WTC11 (cell line): ENCODE measurements around the gene PHF10. TPM values are rescaled to one million over a fixed set of nuclear protein-coding genes. Genes with fewer than 3 reads are reported as not detected.

Experiments used
- ATAC-seq: fragments of 200-7000 bp; cut with Tn5 transposase; 2 replicates; pipeline ENCODE4 v1.10.0; 2021; ENCODE audit warnings: mild to moderate bottlenecking, moderate library complexity
- CTCF ChIA-PET: fragments of 300-600 bp; sonication (Branson Sonifier 250); formaldehyde crosslinking; loops from one replicate; lab custom pipeline; 2021; ENCODE audit warnings: antibody characterized with exemption; lab: Charles Lee
- POLR2A ChIA-PET: fragments of 350-600 bp; sonication (Branson Sonifier 250); formaldehyde crosslinking; loops from one replicate; lab custom pipeline; 2021; ENCODE audit warnings: antibody characterized with exemption; lab: Charles Lee
- DNase-seq: peaks from one replicate; pipeline ENCODE4 v3.0.0; 2021; ENCODE audit warnings: low spot score
- H3K27ac Mint-ChIP-seq: 2 replicates; pipeline ENCODE4 v1.8.0; 2021; ENCODE audit warnings: mixed read lengths
- H3K27me3 Mint-ChIP-seq: 2 replicates; pipeline ENCODE4 v1.8.0; 2021; ENCODE audit warnings: low read depth, mild to moderate bottlenecking, moderate library complexity, mixed read lengths
- H3K36me3 Mint-ChIP-seq: 2 replicates; pipeline ENCODE4 v1.8.0; 2021; ENCODE audit warnings: mixed read lengths
- H3K4me1 Mint-ChIP-seq: 2 replicates; pipeline ENCODE4 v1.8.0; 2022; ENCODE audit warnings: mixed read lengths
- H3K4me3 Mint-ChIP-seq: 2 replicates; pipeline ENCODE4 v1.8.0; 2021; ENCODE audit warnings: mild to moderate bottlenecking, moderate library complexity, mixed read lengths
- H3K9me3 Mint-ChIP-seq: 2 replicates; pipeline ENCODE4 v1.8.0; 2021; ENCODE audit warnings: mixed read lengths
- CTCF ChIP-seq: fragments of 200-600 bp; IDR thresholded peaks from 2 replicates; pipeline ENCODE4 v1.8.0; 2022; ENCODE audit warnings: antibody characterized with exemption
- E2F5 ChIP-seq: sonication (generic); formaldehyde crosslinking; IDR thresholded peaks from 2 replicates; pipeline ENCODE4 v1.8.1; 2022; ENCODE audit warnings: mild to moderate bottlenecking, moderate library complexity, missing genetic modification reagents
- ELF4 ChIP-seq: sonication (generic); formaldehyde crosslinking; IDR thresholded peaks from 2 replicates; pipeline ENCODE4 v1.8.1; 2022; ENCODE audit warnings: low read depth, mild to moderate bottlenecking, moderate library complexity, missing genetic modification reagents
- HMGA2 ChIP-seq: fragments of 250-450 bp; sonication (Bioruptor Pico); IDR thresholded peaks from 2 replicates; pipeline ENCODE4 v1.4.0; 2021; ENCODE audit warnings: mild to moderate bottlenecking, moderate library complexity
- IRF1 ChIP-seq: sonication (generic); formaldehyde crosslinking; IDR thresholded peaks from 2 replicates; pipeline ENCODE4 v1.8.0; 2023; ENCODE audit warnings: missing genetic modification reagents
- JAZF1 ChIP-seq: fragments of 250-450 bp; sonication (Bioruptor Pico); IDR thresholded peaks from 2 replicates; pipeline ENCODE4 v1.9.0; 2021; ENCODE audit warnings: moderate library complexity, mild to moderate bottlenecking, inconsistent platforms
- MLX ChIP-seq: sonication (generic); formaldehyde crosslinking; IDR thresholded peaks from 2 replicates; pipeline ENCODE4 v1.8.1; 2023; ENCODE audit warnings: mild to moderate bottlenecking, missing genetic modification reagents, moderate library complexity
- NFE2L1 ChIP-seq: sonication (generic); formaldehyde crosslinking; IDR thresholded peaks from 2 replicates; pipeline ENCODE4 v1.8.1; 2023; ENCODE audit warnings: missing genetic modification reagents
- USF2 ChIP-seq: sonication (generic); formaldehyde crosslinking; IDR thresholded peaks from 2 replicates; pipeline ENCODE4 v1.8.1; 2023; ENCODE audit warnings: mild to moderate bottlenecking, missing genetic modification reagents, moderate library complexity
- ZNF138 ChIP-seq: sonication (generic); formaldehyde crosslinking; conservative IDR thresholded peaks from 2 replicates; pipeline ENCODE4 v1.8.1; 2022; ENCODE audit warnings: mild to moderate bottlenecking, moderate library complexity, missing genetic modification reagents
- ZNF219 ChIP-seq: sonication (generic); formaldehyde crosslinking; IDR thresholded peaks from 2 replicates; pipeline ENCODE4 v1.8.0; 2023; ENCODE audit warnings: missing genetic modification reagents, mild to moderate bottlenecking, borderline replicate concordance
- ZNF671 ChIP-seq: fragments of 250-450 bp; sonication (Bioruptor Pico); IDR thresholded peaks from 2 replicates; pipeline ENCODE4 v1.8.0; 2021; ENCODE audit warnings: mild to moderate bottlenecking
- total RNA-seq: library from RNA; stranded (reverse); gene quantifications from 3 replicates; pipeline ENCODE4 v1.2.3, GENCODE V29; 2021
- TF ChIP-seq, protein P1 (sequence below): sonication (generic); formaldehyde crosslinking; IDR thresholded peaks from 2 replicates; pipeline ENCODE4 v1.8.1; 2022; ENCODE audit warnings: mild to moderate bottlenecking, missing genetic modification reagents, moderate library complexity, borderline replicate concordance
- TF ChIP-seq, protein P2 (sequence below): sonication (generic); formaldehyde crosslinking; IDR thresholded peaks from 2 replicates; pipeline ENCODE4 v1.8.1; 2022; ENCODE audit warnings: missing genetic modification reagents, borderline replicate concordance

The PHF10 gene
- total RNA-seq, 1 experiment from 2014 or later, result 39.3 TPM

DNA sequence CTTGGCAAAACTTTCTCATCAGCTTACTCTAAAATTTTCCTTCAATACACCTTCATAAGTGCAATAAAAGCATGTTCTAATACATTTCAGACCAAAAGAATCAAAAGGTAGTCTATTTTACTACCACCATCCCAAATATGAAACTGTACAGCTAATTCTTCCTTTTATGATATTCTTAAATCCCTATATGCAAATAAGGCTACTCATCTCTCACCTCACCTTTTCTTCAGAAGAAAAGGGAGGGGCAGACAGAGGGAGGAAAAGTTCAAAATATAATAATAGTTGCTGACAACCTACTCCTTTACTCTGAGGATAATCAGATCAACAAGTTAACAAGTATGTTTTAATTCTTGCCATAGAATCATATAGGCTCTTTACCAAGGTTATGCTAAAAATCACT is 15.0 kb downstream of the PHF10 start:
- peaks cover 31% of the 10 kb centered on the region for H3K36me3 Mint-ChIP-seq
- ChIA-PET POLR2A (no interaction called here), CTCF (no interaction called here)

GRCh38 chr6:169707772-169708171 is 16.5 kb downstream of the PHF10 start:
- H3K4me3 Mint-ChIP-seq, result no peak overlapping the region
- no peaks in the 10 kb centered on the region for H3K27me3 Mint-ChIP-seq
- DNase-seq, result no peak
- peaks cover 17% of the 10 kb centered on the region for H3K4me1 Mint-ChIP-seq
- CTCF ChIA-PET, result interaction anchor here (0.7 kb wide), 1 partner anchor 822 kb away, joined by 3 read pairs; no protein-coding TSS in a partner anchor
- ATAC-seq, result no peak
- TF ChIP-seq JAZF1, result no peak
- TF ChIP-seq ZNF138 (CRISPR knock-in tag), result no peak
- no peak for TF ChIP-seq E2F5 (CRISPR knock-in tag)
- no peak for TF ChIP-seq IRF1 (CRISPR knock-in tag)
- no peak for TF ChIP-seq ZNF219 (CRISPR knock-in tag)
- no peak for TF ChIP-seq MLX (CRISPR knock-in tag)
- TF ChIP-seq, all 79 proteins: peak for 0
- Mint-ChIP-seq H3K9me3 (no peaks in the 10 kb centered on the region), H3K36me3 (peaks cover 23% of the 10 kb centered on the region), H3K27ac (no peak overlapping the region)
- POLR2A ChIA-PET, result no interaction called here

More for the DNA sequence above, 15.0 kb downstream of the PHF10 start:
- TF ChIP-seq ELF4 (CRISPR knock-in tag) (no peak), HMGA2 (CRISPR knock-in tag) (no peak), USF2 (CRISPR knock-in tag) (no peak), IRF1 (CRISPR knock-in tag) (no peak), CTCF (no peak), ZNF671 (CRISPR knock-in tag) (no peak), NFE2L1 (CRISPR knock-in tag) (no peak)
- TF ChIP-seq, protein P1, sequence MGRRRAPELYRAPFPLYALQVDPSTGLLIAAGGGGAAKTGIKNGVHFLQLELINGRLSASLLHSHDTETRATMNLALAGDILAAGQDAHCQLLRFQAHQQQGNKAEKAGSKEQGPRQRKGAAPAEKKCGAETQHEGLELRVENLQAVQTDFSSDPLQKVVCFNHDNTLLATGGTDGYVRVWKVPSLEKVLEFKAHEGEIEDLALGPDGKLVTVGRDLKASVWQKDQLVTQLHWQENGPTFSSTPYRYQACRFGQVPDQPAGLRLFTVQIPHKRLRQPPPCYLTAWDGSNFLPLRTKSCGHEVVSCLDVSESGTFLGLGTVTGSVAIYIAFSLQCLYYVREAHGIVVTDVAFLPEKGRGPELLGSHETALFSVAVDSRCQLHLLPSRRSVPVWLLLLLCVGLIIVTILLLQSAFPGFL (CRISPR knock-in tag), result no peak
- TF ChIP-seq, protein P2, sequence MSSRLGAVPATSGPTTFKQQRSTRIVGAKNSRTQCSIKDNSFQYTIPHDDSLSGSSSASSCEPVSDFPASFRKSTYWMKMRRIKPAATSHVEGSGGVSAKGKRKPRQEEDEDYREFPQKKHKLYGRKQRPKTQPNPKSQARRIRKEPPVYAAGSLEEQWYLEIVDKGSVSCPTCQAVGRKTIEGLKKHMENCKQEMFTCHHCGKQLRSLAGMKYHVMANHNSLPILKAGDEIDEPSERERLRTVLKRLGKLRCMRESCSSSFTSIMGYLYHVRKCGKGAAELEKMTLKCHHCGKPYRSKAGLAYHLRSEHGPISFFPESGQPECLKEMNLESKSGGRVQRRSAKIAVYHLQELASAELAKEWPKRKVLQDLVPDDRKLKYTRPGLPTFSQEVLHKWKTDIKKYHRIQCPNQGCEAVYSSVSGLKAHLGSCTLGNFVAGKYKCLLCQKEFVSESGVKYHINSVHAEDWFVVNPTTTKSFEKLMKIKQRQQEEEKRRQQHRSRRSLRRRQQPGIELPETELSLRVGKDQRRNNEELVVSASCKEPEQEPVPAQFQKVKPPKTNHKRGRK, result no peak
- Mint-ChIP-seq H3K27ac (no peak overlapping the region), H3K4me1 (peaks cover 4% of the 10 kb centered on the region), H3K4me3 (no peak overlapping the region), H3K9me3 (no peaks in the 10 kb centered on the region), H3K27me3 (no peaks in the 10 kb centered on the region)
- no peak for ATAC-seq
- no peak for DNase-seq
